K562 (cell line): ENCODE measurements around the gene GRIK5.

Experiments
- BCOR ChIP-seq: fragments of 450-650 bp; IDR thresholded peaks from 2 replicates; pipeline ENCODE4 v1.6.1; 2016
- CBX3 ChIP-seq, 2 experiments: IDR thresholded peaks; 1 replicate in 1 of 2; 2 replicates in 1 of 2; pipeline ENCODE4 v1.6.1; 2012; ENCODE audit warnings: inconsistent platforms in 2 of 2, low read length in 2 of 2, borderline replicate concordance in 1 of 2, control low read depth in 1 of 2
- ESRRA ChIP-seq: fragments of 450-650 bp; IDR thresholded peaks from 2 replicates; pipeline ENCODE4 v1.6.1; 2014; ENCODE audit warnings: low read depth, mild to moderate bottlenecking, moderate library complexity, borderline replicate concordance
- HMG20B ChIP-seq: fragments of 250-450 bp; sonication (Bioruptor Pico); IDR thresholded peaks from 2 replicates; pipeline ENCODE4 v1.5.0; 2021; ENCODE audit warnings: mild to moderate bottlenecking
- KAT8 ChIP-seq: fragments of 450-650 bp; IDR thresholded peaks from 2 replicates; pipeline ENCODE4 v1.6.1; 2016; ENCODE audit warnings: low read depth, mild to moderate bottlenecking
- POLR2A ChIP-seq: fragments of 450-650 bp; conservative IDR thresholded peaks from 2 replicates; pipeline ENCODE4 v1.6.1; 2016
- ZNF785 ChIP-seq: fragments of 250-450 bp; sonication (Bioruptor Pico); IDR thresholded peaks from 2 replicates; pipeline ENCODE4 v1.4.0; 2020; ENCODE audit warnings: mild to moderate bottlenecking
- TF ChIP-seq, protein P1 (sequence below): fragments of 250-450 bp; sonication (Bioruptor Pico); IDR thresholded peaks from 2 replicates; pipeline ENCODE4 v1.8.0; 2021; ENCODE audit warnings: mild to moderate bottlenecking, moderate library complexity

DNA sequence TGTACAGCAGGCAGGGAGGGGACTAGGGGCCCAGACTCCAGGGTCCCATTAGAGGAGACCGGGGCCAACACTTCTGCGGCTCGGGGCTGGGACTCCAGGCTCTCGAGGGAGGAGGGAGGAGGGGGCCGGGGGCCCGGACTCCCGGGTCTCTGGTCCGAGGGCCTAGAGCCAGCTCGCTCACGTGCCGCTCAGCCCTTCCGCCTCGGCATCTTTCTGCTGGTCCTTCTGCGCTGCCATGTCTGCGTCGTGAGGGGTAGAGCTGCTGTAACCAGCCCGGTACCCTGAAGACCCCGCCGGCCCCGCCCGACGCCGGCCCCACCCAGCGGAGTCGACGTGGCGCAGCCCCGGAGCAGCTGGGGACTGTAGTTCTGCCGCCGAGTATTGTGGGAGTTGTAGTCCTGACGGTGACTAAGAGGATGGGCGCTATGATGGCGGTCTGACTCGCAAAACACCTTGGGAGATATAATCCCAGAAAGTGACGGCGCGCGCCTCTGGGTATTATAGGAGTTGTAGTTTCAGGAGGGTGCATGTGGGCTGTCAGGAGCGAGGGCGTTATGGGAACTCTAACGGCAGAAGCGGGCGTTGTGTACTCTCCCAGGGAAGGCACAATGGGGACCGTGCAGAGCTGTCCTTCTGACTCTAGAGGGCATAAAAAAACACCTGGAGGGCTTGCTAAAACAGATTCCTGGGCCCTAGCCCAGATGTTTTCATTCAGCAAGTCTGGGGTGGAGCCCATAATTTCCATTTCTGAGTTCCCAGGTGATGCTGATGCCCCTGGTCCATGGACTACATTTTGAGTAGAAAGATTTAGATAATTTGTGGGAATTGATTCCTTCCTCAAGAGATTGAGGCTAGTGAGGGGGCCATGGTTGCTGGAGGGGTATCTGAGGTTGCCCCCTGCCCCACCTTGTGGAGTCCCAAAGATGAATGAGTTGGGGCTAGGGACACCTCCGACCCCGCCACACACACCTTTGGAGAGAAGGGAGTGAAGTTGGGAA is 110.7 kb downstream of the GRIK5 start, which contains the start of gene RABAC1:
- TF ChIP-seq BCOR (peak; percentile 7; the same call in 1 of the 2 replicates), HMG20B (CRISPR knock-in tag) (no peak), POLR2A (no peak; the same call in 1 of the 2 replicates), ESRRA (peak; percentile 49), KAT8 (no peak), ZNF785 (no peak), CBX3 (IDR thresholded peaks at IDR 0.05; ENCODE audit: borderline replicate concordance in 1 of 2, low read length in 2 of 2) (no peak)
- TF ChIP-seq, protein P1, sequence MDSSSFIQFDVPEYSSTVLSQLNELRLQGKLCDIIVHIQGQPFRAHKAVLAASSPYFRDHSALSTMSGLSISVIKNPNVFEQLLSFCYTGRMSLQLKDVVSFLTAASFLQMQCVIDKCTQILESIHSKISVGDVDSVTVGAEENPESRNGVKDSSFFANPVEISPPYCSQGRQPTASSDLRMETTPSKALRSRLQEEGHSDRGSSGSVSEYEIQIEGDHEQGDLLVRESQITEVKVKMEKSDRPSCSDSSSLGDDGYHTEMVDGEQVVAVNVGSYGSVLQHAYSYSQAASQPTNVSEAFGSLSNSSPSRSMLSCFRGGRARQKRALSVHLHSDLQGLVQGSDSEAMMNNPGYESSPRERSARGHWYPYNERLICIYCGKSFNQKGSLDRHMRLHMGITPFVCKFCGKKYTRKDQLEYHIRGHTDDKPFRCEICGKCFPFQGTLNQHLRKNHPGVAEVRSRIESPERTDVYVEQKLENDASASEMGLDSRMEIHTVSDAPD (CRISPR knock-in tag): no peak
